Lower lobe of right lung (tissue), 2 donors: ENCODE results near the gene CYS1. TPM values are rescaled to one million over a fixed set of nuclear protein-coding genes. Genes with fewer than 3 reads are reported as not detected.

Experiments used
- ATAC-seq, 2 donors: fragments of 200-7000 bp; cut with Tn5 transposase; one replicate each; pipeline ENCODE4 v1.9.1; 2020 to 2022; ENCODE audit warnings: mild to moderate bottlenecking in 2 of 2, moderate library complexity in 2 of 2
- DNase-seq: peaks from one replicate; pipeline ENCODE4 v3.0.0-alpha.2; 2020
- H3K27ac ChIP-seq: fragments of 200-600 bp; one replicate; pipeline ENCODE4 v1.8.0; 2022
- H3K27me3 ChIP-seq: fragments of 200-600 bp; one replicate; pipeline ENCODE4 v1.8.0; 2022; ENCODE audit warnings: low read depth
- H3K36me3 ChIP-seq: fragments of 200-600 bp; one replicate; pipeline ENCODE4 v1.8.0; 2022; ENCODE audit warnings: mild to moderate bottlenecking
- H3K4me1 ChIP-seq: fragments of 200-600 bp; one replicate; pipeline ENCODE4 v1.8.0; 2022
- H3K4me3 ChIP-seq: fragments of 200-600 bp; one replicate; pipeline ENCODE4 v1.8.0; 2022; ENCODE audit warnings: mild to moderate bottlenecking
- H3K9me3 ChIP-seq: fragments of 200-600 bp; one replicate; pipeline ENCODE4 v1.8.0; 2022
- CTCF ChIP-seq: fragments of 200-600 bp; IDR thresholded peaks from one replicate; pipeline ENCODE4 v1.8.0; 2022; ENCODE audit warnings: antibody characterized with exemption, mild to moderate bottlenecking
- intact Hi-C: fragments of 100-400 bp; cut with DNase I; formaldehyde crosslinking; loops from one replicate; pipeline ENCODE4 v1.11.0; 2022
- total RNA-seq: library from RNA; stranded (reverse); fragmentation: NEBNext Ultra II Directional; extraction: Animal tissue kit (Norgen Biotek cat#: 25700); gene quantifications from one replicate; pipeline ENCODE4 v1.2.1, GENCODE V29; 2021
- donor health status: DM: no; HTN: yes; CAD: no; lungs with severe emphysema.

Gene CYS1
- total RNA-seq, 1 donor from 2014 or later = 2.6 TPM

- H3K4me3 ChIP-seq = no peak overlapping the region
- H3K4me1 ChIP-seq = peaks cover 33% of the 10 kb centered on the region
- DNase-seq (no peak), ATAC-seq (no peak)
- no peaks in the 10 kb centered on the region for H3K9me3 ChIP-seq
- no peak for TF ChIP-seq CTCF
- intact Hi-C loops = no loop called here
- H3K27ac ChIP-seq = no peak overlapping the region
- H3K36me3 ChIP-seq = no peaks in the 10 kb centered on the region
- H3K27me3 ChIP-seq = no peaks in the 10 kb centered on the region
Measured at GRCh38 chr2:10026940-10027569, 53.2 kb downstream of the CYS1 start.

- TF ChIP-seq CTCF = no peak
- Histone ChIP-seq H3K27ac (no peak overlapping the region), H3K36me3 (no peaks in the 10 kb centered on the region), H3K9me3 (no peaks in the 10 kb centered on the region), H3K4me1 (peaks cover 22% of the 10 kb centered on the region), H3K4me3 (no peak overlapping the region), H3K27me3 (no peaks in the 10 kb centered on the region)
- intact Hi-C loops = no loop called here
- ATAC-seq = no peak
- peak; percentile 29 for DNase-seq
Measured at GRCh38 chr2:10022966-10023662, 57.1 kb downstream of the CYS1 start.

GRCh38 chr2:10022445-10022844 lies 57.8 kb downstream of the CYS1 start:
- Histone ChIP-seq H3K9me3 (no peaks in the 10 kb centered on the region), H3K27me3 (no peaks in the 10 kb centered on the region), H3K4me1 (peaks cover 19% of the 10 kb centered on the region), H3K36me3 (no peaks in the 10 kb centered on the region), H3K4me3 (no peak overlapping the region), H3K27ac (no peak overlapping the region)
- no peak for TF ChIP-seq CTCF
- intact Hi-C loops = no loop called here
- ATAC-seq = no peak
- peak; percentile 19 for DNase-seq

- Histone ChIP-seq H3K9me3 (no peaks in the 10 kb centered on the region), H3K4me3 (no peak overlapping the region), H3K4me1 (peaks cover 19% of the 10 kb centered on the region), H3K27ac (no peak overlapping the region), H3K36me3 (no peaks in the 10 kb centered on the region), H3K27me3 (no peaks in the 10 kb centered on the region)
- intact Hi-C loops = no loop called here
- DNase-seq (peak; percentile 34), ATAC-seq (no peak)
- TF ChIP-seq CTCF = no peak
Measured at GRCh38 chr2:10022041-10022421, 58.2 kb downstream of the CYS1 start.

GRCh38 chr2:10019602-10020400 lies 60.4 kb downstream of the CYS1 start:
- H3K9me3 ChIP-seq = no peaks in the 10 kb centered on the region
- DNase-seq = peak; percentile 47
- TF ChIP-seq CTCF = no peak
- intact Hi-C loops = no loop called here
- peak; percentile 23 to 36 for ATAC-seq
- no peak overlapping the region for H3K4me3 ChIP-seq
- H3K36me3 ChIP-seq = no peaks in the 10 kb centered on the region
- peaks cover 19% of the 10 kb centered on the region for H3K4me1 ChIP-seq
- H3K27ac ChIP-seq = no peak overlapping the region
- no peaks in the 10 kb centered on the region for H3K27me3 ChIP-seq
